Brain microvascular endothelial cell (primary cell): ENCODE results near the gene KCNA10.

Experiments used
- DNase-seq: peaks from one replicate; pipeline ENCODE4 v3.0.0-alpha.2; 2020
- H3K27ac ChIP-seq: fragments of 250-450 bp; sonication (Bioruptor Pico); 2 replicates; pipeline ENCODE4 v1.5.1; 2020; ENCODE audit warnings: mild to moderate bottlenecking, moderate library complexity
- H3K27me3 ChIP-seq: fragments of 250-450 bp; sonication (Bioruptor Pico); replicated peaks from 2 replicates; pipeline ENCODE4 v1.5.1; 2020; ENCODE audit warnings: mild to moderate bottlenecking
- H3K36me3 ChIP-seq: fragments of 250-450 bp; sonication (Bioruptor Pico); replicated peaks from 2 replicates; pipeline ENCODE4 v1.5.1; 2020; ENCODE audit warnings: mild to moderate bottlenecking
- H3K4me3 ChIP-seq: 2 replicates; pipeline ENCODE4 v1.5.1; 2011; ENCODE audit warnings: low read depth, mild to moderate bottlenecking, control low read depth, low read length, moderate library complexity
- in situ Hi-C: cut with HindIII; loops from 2 replicates; pipeline ENCODE4 v1.10.0; 2017; ENCODE audit warnings: low sequenced_read_pairs, low pct_ligation_motif_present
- TF ChIP-seq, protein P1 (sequence below): IDR thresholded peaks from 2 replicates; pipeline ENCODE4 v1.5.1; 2011; ENCODE audit warnings: low read depth, mild to moderate bottlenecking, moderate library complexity, low read length, control low read depth, inconsistent platforms; ENCODE audit errors: missing control alignments

The KCNA10 gene

GRCh38 chr1:110504226-110504625 is 14.7 kb downstream of the KCNA10 start:
- Histone ChIP-seq H3K4me3 (no peak overlapping the region), H3K27ac (no peak overlapping the region), H3K27me3 (no peaks in the 10 kb centered on the region), H3K36me3 (no peaks in the 10 kb centered on the region)
- TF ChIP-seq, protein P1, sequence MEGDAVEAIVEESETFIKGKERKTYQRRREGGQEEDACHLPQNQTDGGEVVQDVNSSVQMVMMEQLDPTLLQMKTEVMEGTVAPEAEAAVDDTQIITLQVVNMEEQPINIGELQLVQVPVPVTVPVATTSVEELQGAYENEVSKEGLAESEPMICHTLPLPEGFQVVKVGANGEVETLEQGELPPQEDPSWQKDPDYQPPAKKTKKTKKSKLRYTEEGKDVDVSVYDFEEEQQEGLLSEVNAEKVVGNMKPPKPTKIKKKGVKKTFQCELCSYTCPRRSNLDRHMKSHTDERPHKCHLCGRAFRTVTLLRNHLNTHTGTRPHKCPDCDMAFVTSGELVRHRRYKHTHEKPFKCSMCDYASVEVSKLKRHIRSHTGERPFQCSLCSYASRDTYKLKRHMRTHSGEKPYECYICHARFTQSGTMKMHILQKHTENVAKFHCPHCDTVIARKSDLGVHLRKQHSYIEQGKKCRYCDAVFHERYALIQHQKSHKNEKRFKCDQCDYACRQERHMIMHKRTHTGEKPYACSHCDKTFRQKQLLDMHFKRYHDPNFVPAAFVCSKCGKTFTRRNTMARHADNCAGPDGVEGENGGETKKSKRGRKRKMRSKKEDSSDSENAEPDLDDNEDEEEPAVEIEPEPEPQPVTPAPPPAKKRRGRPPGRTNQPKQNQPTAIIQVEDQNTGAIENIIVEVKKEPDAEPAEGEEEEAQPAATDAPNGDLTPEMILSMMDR = no peak
- DNase-seq = no peak
- in situ Hi-C loops = no loop called here

- Histone ChIP-seq H3K27ac (no peak overlapping the region), H3K4me3 (no peak overlapping the region), H3K27me3 (no peaks in the 10 kb centered on the region), H3K36me3 (no peaks in the 10 kb centered on the region)
- in situ Hi-C loops = no loop called here
- DNase-seq = no peak
- TF ChIP-seq, protein P1 = no peak
Measured at GRCh38 chr1:110503471-110503870, 15.5 kb downstream of the KCNA10 start.

DNA sequence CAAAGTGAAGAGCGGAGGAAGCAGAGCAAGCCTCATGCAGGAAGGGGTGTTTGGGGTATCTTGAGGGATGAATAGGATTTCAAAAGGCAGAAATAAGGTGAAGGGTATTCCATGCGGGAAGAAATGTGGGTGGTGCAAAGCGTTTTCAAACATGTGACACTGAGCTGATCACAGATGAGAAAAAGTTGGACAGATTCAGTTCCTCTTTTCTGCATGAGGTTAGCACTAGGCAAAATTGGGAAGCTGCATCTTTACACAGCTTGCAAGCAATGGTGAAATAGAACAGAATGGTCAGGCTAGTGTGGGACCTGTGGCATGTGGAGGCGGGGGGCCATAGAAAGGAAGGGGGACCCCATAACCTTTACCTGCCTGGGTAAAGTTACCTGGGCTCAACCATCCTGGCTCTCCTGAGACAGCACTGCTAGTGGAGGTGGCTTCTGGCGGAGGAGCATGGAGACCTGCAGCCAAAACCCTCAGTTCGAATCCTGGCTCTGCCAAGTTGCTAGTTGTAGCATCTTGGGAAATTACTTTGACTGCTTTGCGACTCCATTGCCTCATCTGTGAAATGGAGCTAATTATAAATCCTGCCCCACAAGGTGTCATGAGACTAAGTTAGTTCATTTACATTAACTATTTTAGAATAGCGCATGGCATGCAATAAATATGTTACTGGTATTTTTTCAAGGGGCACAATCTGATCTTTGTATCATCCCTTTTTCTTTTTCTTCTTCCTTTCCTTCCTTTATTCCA is 16.4 kb downstream of the KCNA10 start:
- Histone ChIP-seq H3K36me3 (no peaks in the 10 kb centered on the region), H3K27me3 (no peaks in the 10 kb centered on the region), H3K27ac (no peak overlapping the region), H3K4me3 (no peak overlapping the region)
- in situ Hi-C loops = no loop called here
- TF ChIP-seq, protein P1 = no peak
- no peak for DNase-seq

- in situ Hi-C loops = no loop called here
- Histone ChIP-seq H3K4me3 (no peak overlapping the region), H3K27me3 (no peaks in the 10 kb centered on the region), H3K27ac (no peak overlapping the region), H3K36me3 (no peaks in the 10 kb centered on the region)
- TF ChIP-seq, protein P1 = no peak
- no peak for DNase-seq
Measured at GRCh38 chr1:110501488-110502132, 17.4 kb downstream of the KCNA10 start.

DNA sequence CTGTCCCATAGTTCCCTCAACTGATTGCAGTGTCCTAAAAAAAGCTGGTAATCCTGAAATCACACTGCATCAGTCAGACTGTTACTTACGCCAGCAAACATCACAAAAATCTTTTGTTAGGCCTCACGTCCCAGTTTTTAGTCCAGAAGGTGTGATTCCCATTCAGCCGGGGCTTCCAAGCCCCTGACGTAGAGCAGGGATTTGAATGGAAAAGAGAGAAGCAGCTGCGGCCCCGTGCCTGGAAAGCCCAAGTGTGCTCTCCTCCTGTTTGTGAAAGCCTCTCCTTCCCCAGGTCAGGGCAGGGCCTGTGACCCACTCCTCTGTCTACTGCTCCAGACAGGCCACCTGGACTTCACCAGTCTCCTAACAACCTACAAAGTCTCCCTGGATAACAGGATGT is 20.7 kb downstream of the KCNA10 start:
- TF ChIP-seq, protein P1 = no peak
- no peak for DNase-seq
- in situ Hi-C loops = no loop called here
- Histone ChIP-seq H3K27ac (no peak overlapping the region), H3K36me3 (no peaks in the 10 kb centered on the region), H3K4me3 (no peak overlapping the region), H3K27me3 (no peaks in the 10 kb centered on the region)
